Measurements from ENCODE around the gene GNG8. TPM values are rescaled to one million over a fixed set of nuclear protein-coding genes. Genes with fewer than 3 reads are reported as not detected.

GNG8 gene
- total RNA-seq (2021) (not detected in 2 replicates), Bru-seq, nascent RNA (not detected), BruChase-seq, experiment 1, labeled RNA remaining after a 2-hour chase (not detected), BruChase-seq, experiment 2, labeled RNA remaining after a 6-hour chase (percentile 26 among the genes with signal in this experiment)
- long read RNA-seq = 0 reads

DNA sequence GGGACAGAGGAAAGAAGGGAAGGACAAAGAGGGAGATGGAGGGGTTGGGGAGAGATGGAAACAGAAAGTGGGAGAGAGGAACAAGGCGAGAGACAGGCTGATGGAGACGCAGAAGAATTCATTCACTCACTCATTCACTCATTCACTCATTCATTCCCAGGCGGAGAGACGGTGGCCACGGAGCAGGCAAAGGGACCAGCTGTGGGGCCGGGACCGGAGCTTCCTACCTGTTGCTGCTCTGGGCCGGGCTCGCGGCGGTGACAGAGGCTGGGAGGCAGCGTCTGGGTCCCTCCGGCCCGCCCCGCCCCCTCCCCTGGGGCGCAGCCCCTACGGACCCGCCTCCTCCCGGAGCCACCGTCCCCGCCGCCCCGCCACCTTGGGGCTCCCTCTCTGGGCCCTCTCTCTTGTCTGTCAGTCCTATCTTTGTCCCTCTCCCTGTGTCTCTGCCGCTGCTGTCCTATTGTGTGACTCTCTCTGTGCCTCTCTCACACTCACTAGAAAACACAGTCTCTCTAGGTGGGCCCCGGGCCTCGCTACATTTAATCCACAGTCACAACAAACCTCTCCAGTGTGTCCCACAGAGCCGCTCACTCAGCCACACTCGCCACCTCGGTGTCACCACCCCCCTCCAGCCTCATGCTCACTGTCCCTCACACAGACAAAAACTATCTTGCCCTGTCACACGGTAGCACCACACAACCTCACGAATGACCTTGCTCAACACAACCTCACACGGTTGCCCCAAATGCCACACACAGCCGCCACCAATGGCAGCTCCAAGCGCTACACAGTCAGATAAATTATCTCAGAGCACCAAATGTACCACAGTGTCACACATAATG is at the start of gene GNG8:
GNG8 (minus strand) TSS at position 283 of the 842 bp plus-strand sequence. CDS start 1,520 bp downstream, outside the sequence.
- no TSS peak for BruUV-seq (replicated peaks)
- no peak for DNase-seq (ENCODE audit: low spot score)
- TF ChIP-seq EZH2 (IDR thresholded peaks at IDR 0.05; ENCODE audit: borderline replicate concordance, low read depth, low read length, poor library complexity, severe bottlenecking) = no peak
- no peak for TF ChIP-seq CTCF (conservative IDR thresholded peaks at IDR 0.05; ENCODE audit: low read depth, low read length)
- H3K9me3 ChIP-seq (ENCODE audit: low read depth, low read length, poor library complexity, severe bottlenecking) = no peaks in the 10 kb centered on the region
- H3K27me3 ChIP-seq (replicated peaks; ENCODE audit: insufficient read depth, low read depth, low read length, poor library complexity) = no peaks in the 10 kb centered on the region
- H3K36me3 ChIP-seq (ENCODE audit: insufficient read depth, low read length, poor library complexity, severe bottlenecking) = no peaks in the 10 kb centered on the region
- intact Hi-C loops (cut with micrococcal nuclease; ENCODE audit: unreplicated experiment) = loop anchor here (2.0 kb wide), 1 partner anchor 25 kb away; the partner anchor contains the start of gene DACT3
- POLR2A ChIA-PET (ENCODE audit: low non-redundant PET) = no interaction called here
- no peak within 1 kb of the TSS for H3K27ac ChIP-seq (ENCODE audit: low read depth, low read length, poor library complexity, severe bottlenecking)
- H3K4me3 ChIP-seq (ENCODE audit: low read depth, low read length, poor library complexity, severe bottlenecking) = no peak within 1 kb of the TSS
- CTCF ChIA-PET = interaction anchor here (0.5 to 1.6 kb wide), 3 partner anchors 12 to 104 kb away, joined by 3 to 14 read pairs (median 8); partner anchors contain the start of gene DACT3
- peaks cover 31% of the 10 kb centered on the region for H3K4me1 ChIP-seq (ENCODE audit: insufficient read depth, low read length, poor library complexity, severe bottlenecking)

- Histone ChIP-seq H3K36me3 (ENCODE audit: insufficient read depth, low read length, poor library complexity, severe bottlenecking) (peaks cover 37% of the 10 kb centered on the region), H3K27ac (ENCODE audit: low read depth, low read length, poor library complexity, severe bottlenecking) (no peak overlapping the region), H3K4me3 (ENCODE audit: low read depth, low read length, poor library complexity, severe bottlenecking) (no peak overlapping the region), H3K9me3 (ENCODE audit: low read depth, low read length, poor library complexity, severe bottlenecking) (no peaks in the 10 kb centered on the region), H3K4me1 (ENCODE audit: insufficient read depth, low read length, poor library complexity, severe bottlenecking) (no peaks in the 10 kb centered on the region), H3K27me3 (replicated peaks; ENCODE audit: insufficient read depth, low read depth, low read length, poor library complexity) (no peaks in the 10 kb centered on the region)
- BruUV-seq (replicated peaks) = no TSS peak
- DNase-seq (ENCODE audit: low spot score) = no peak
- CTCF ChIA-PET = interaction anchor here (0.6 kb wide), 1 partner anchor 23 kb away, joined by 3 read pairs; no protein-coding TSS in a partner anchor
- intact Hi-C loops (cut with micrococcal nuclease; ENCODE audit: unreplicated experiment) = no loop called here
- no peak for TF ChIP-seq EZH2 (IDR thresholded peaks at IDR 0.05; ENCODE audit: borderline replicate concordance, low read depth, low read length, poor library complexity, severe bottlenecking)
- TF ChIP-seq CTCF (conservative IDR thresholded peaks at IDR 0.05; ENCODE audit: low read depth, low read length) = no peak
- POLR2A ChIA-PET (ENCODE audit: low non-redundant PET) = no interaction called here
Observed at GRCh38 chr19:46685189-46685588, 49.2 kb upstream of the GNG8 start.

GRCh38 chr19:46678110-46678732 is 42.2 kb upstream of the GNG8 start:
- no peak overlapping the region for H3K27ac ChIP-seq (ENCODE audit: low read depth, low read length, poor library complexity, severe bottlenecking)
- BruUV-seq (replicated peaks) = no TSS peak
- H3K9me3 ChIP-seq (ENCODE audit: low read depth, low read length, poor library complexity, severe bottlenecking) = no peaks in the 10 kb centered on the region
- TF ChIP-seq CTCF (conservative IDR thresholded peaks at IDR 0.05; ENCODE audit: low read depth, low read length) = no peak
- no peak for TF ChIP-seq EZH2 (IDR thresholded peaks at IDR 0.05; ENCODE audit: borderline replicate concordance, low read depth, low read length, poor library complexity, severe bottlenecking)
- POLR2A ChIA-PET (ENCODE audit: low non-redundant PET) = no interaction called here
- H3K4me3 ChIP-seq (ENCODE audit: low read depth, low read length, poor library complexity, severe bottlenecking) = no peak overlapping the region
- H3K36me3 ChIP-seq (ENCODE audit: insufficient read depth, low read length, poor library complexity, severe bottlenecking) = peaks cover 21% of the 10 kb centered on the region
- intact Hi-C loops (cut with micrococcal nuclease; ENCODE audit: unreplicated experiment) = no loop called here
- DNase-seq (ENCODE audit: low spot score) = peak; percentile 70
- no peaks in the 10 kb centered on the region for H3K27me3 ChIP-seq (replicated peaks; ENCODE audit: insufficient read depth, low read depth, low read length, poor library complexity)
- CTCF ChIA-PET = no interaction called here
- no peaks in the 10 kb centered on the region for H3K4me1 ChIP-seq (ENCODE audit: insufficient read depth, low read length, poor library complexity, severe bottlenecking)
